GM12878 (cell line): Measurements from ENCODE around the gene LTBP2.

ENCODE experiments used
- DPF2 ChIP-seq: fragments of 450-650 bp; IDR thresholded peaks from 2 replicates; pipeline ENCODE4 v1.6.1; 2017; ENCODE audit warnings: mild to moderate bottlenecking
- EGR1 ChIP-seq, 2 experiments: IDR thresholded peaks; 1 replicate in 1 of 2; 2 replicates in 1 of 2; pipeline ENCODE4 v1.6.1; 2011 to 2012; ENCODE audit warnings: low read depth in 2 of 2, low read length in 2 of 2, borderline replicate concordance in 1 of 2, mild to moderate bottlenecking in 1 of 2, moderate library complexity in 1 of 2
- SP1 ChIP-seq: IDR thresholded peaks from one replicate; pipeline ENCODE4 v1.6.1; 2011; ENCODE audit warnings: low read depth, low read length
- TAF1 ChIP-seq: IDR thresholded peaks from 2 replicates; pipeline ENCODE4 v1.6.1; 2011; ENCODE audit warnings: mild to moderate bottlenecking, low read depth, low read length, borderline replicate concordance
- TCF3 ChIP-seq: IDR thresholded peaks from 2 replicates; pipeline ENCODE4 v1.6.1; 2012; ENCODE audit warnings: low read depth, mild to moderate bottlenecking, low read length, borderline replicate concordance; ENCODE audit not compliant: insufficient read depth
- YY1 ChIP-seq: IDR thresholded peaks from 2 replicates; pipeline ENCODE4 v1.6.1; 2011; ENCODE audit warnings: low read depth, mild to moderate bottlenecking, low read length
- ZBTB33 ChIP-seq: fragments of 450-650 bp; IDR thresholded peaks from 2 replicates; pipeline ENCODE4 v1.6.1; 2017; ENCODE audit warnings: mild to moderate bottlenecking
- ZNF24 ChIP-seq: fragments of 450-650 bp; IDR thresholded peaks from 2 replicates; pipeline ENCODE4 v1.6.1; 2017; ENCODE audit warnings: antibody characterized with exemption, mild to moderate bottlenecking
- TF ChIP-seq, protein P1 (sequence below), 3 experiments: IDR thresholded peaks in 2 of 3; conservative IDR thresholded peaks in 1 of 3; 2 replicates each; pipeline ENCODE4 v1.5.1; 2011; ENCODE audit warnings: low read depth in 3 of 3, low read length in 3 of 3, mild to moderate bottlenecking in 3 of 3, control low read depth in 2 of 3, moderate library complexity in 2 of 3, inconsistent platforms in 1 of 3, mixed read lengths in 1 of 3; ENCODE audit not compliant: control insufficient read depth in 2 of 3, insufficient read depth in 1 of 3; ENCODE audit errors: extremely low read depth in 1 of 3
- TF ChIP-seq, protein P2 (sequence below): IDR thresholded peaks from 2 replicates; pipeline ENCODE4 v1.6.1; 2012; ENCODE audit warnings: mild to moderate bottlenecking, low read depth, low read length
- TF ChIP-seq, protein P3 (sequence below): IDR thresholded peaks from 2 replicates; pipeline ENCODE4 v1.6.1; 2012; ENCODE audit warnings: low read depth, low read length, improper control_type of control experiment
- TF ChIP-seq, protein P4 (sequence below): IDR thresholded peaks from 2 replicates; pipeline ENCODE4 v1.6.1; 2011; ENCODE audit warnings: low read depth, mild to moderate bottlenecking, low read length, moderate library complexity, borderline replicate concordance; ENCODE audit errors: extremely low read depth

GRCh38 chr14:74583689-74584434 lies 28.2 kb downstream of the LTBP2 start:
- TF ChIP-seq TAF1 (no peak), EGR1 (IDR thresholded peaks at IDR 0.05; ENCODE audit: borderline replicate concordance in 1 of 2, low read depth in 2 of 2, low read length in 2 of 2) (no peak), DPF2 (no peak), ZNF24 (no peak), TCF3 (no peak), ZBTB33 (no peak), SP1 (no peak), YY1 (no peak)
- TF ChIP-seq, protein P1, sequence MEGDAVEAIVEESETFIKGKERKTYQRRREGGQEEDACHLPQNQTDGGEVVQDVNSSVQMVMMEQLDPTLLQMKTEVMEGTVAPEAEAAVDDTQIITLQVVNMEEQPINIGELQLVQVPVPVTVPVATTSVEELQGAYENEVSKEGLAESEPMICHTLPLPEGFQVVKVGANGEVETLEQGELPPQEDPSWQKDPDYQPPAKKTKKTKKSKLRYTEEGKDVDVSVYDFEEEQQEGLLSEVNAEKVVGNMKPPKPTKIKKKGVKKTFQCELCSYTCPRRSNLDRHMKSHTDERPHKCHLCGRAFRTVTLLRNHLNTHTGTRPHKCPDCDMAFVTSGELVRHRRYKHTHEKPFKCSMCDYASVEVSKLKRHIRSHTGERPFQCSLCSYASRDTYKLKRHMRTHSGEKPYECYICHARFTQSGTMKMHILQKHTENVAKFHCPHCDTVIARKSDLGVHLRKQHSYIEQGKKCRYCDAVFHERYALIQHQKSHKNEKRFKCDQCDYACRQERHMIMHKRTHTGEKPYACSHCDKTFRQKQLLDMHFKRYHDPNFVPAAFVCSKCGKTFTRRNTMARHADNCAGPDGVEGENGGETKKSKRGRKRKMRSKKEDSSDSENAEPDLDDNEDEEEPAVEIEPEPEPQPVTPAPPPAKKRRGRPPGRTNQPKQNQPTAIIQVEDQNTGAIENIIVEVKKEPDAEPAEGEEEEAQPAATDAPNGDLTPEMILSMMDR (IDR thresholded peaks at IDR 0.05 in 2 of 3, conservative IDR thresholded peaks at IDR 0.05 in 1 of 3; ENCODE audit: control insufficient read depth in 2 of 3, extremely low read depth in 1 of 3, insufficient read depth in 1 of 3, low read depth in 3 of 3, low read length in 3 of 3) = no peak
- TF ChIP-seq, protein P2, sequence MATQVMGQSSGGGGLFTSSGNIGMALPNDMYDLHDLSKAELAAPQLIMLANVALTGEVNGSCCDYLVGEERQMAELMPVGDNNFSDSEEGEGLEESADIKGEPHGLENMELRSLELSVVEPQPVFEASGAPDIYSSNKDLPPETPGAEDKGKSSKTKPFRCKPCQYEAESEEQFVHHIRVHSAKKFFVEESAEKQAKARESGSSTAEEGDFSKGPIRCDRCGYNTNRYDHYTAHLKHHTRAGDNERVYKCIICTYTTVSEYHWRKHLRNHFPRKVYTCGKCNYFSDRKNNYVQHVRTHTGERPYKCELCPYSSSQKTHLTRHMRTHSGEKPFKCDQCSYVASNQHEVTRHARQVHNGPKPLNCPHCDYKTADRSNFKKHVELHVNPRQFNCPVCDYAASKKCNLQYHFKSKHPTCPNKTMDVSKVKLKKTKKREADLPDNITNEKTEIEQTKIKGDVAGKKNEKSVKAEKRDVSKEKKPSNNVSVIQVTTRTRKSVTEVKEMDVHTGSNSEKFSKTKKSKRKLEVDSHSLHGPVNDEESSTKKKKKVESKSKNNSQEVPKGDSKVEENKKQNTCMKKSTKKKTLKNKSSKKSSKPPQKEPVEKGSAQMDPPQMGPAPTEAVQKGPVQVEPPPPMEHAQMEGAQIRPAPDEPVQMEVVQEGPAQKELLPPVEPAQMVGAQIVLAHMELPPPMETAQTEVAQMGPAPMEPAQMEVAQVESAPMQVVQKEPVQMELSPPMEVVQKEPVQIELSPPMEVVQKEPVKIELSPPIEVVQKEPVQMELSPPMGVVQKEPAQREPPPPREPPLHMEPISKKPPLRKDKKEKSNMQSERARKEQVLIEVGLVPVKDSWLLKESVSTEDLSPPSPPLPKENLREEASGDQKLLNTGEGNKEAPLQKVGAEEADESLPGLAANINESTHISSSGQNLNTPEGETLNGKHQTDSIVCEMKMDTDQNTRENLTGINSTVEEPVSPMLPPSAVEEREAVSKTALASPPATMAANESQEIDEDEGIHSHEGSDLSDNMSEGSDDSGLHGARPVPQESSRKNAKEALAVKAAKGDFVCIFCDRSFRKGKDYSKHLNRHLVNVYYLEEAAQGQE = no peak
- TF ChIP-seq, protein P3, sequence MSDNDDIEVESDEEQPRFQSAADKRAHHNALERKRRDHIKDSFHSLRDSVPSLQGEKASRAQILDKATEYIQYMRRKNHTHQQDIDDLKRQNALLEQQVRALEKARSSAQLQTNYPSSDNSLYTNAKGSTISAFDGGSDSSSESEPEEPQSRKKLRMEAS = no peak
- TF ChIP-seq, protein P4, sequence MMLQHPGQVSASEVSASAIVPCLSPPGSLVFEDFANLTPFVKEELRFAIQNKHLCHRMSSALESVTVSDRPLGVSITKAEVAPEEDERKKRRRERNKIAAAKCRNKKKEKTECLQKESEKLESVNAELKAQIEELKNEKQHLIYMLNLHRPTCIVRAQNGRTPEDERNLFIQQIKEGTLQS = no peak
